DOHH2 (cell line): ENCODE measurements around the gene RAD52.

Experiments used
- H3F3A ChIP-seq: fragments of 200-600 bp; sonication (generic), shearing (Covaris generic); 2 replicates; pipeline ENCODE4 v1.6.0; 2016; ENCODE audit warnings: antibody characterized with exemption, mild to moderate bottlenecking; ENCODE audit not compliant: control insufficient read depth, insufficient read depth
- H3K27ac ChIP-seq: fragments of 200-600 bp; sonication (generic); 2 replicates; pipeline ENCODE4 v1.5.1; 2014; ENCODE audit warnings: low read depth, mild to moderate bottlenecking, low read length, moderate library complexity
- H3K27me3 ChIP-seq: fragments of 200-600 bp; sonication (generic); 2 replicates; pipeline ENCODE4 v1.6.1; 2014; ENCODE audit warnings: mild to moderate bottlenecking, low read length, mixed read lengths; ENCODE audit not compliant: control insufficient read depth
- H3K36me3 ChIP-seq: fragments of 200-600 bp; sonication (generic); 2 replicates; pipeline ENCODE4 v1.6.1; 2014; ENCODE audit warnings: mild to moderate bottlenecking, low read length, moderate library complexity, mixed read lengths; ENCODE audit not compliant: control insufficient read depth
- H3K4me1 ChIP-seq: fragments of 200-600 bp; sonication (generic); 2 replicates; pipeline ENCODE4 v1.6.1; 2014; ENCODE audit warnings: mild to moderate bottlenecking, low read length, mixed read lengths; ENCODE audit not compliant: control insufficient read depth
- H3K4me2 ChIP-seq: fragments of 200-600 bp; sonication (generic); 2 replicates; pipeline ENCODE4 v1.6.0; 2014; ENCODE audit warnings: mild to moderate bottlenecking, low read length, moderate library complexity
- H3K4me3 ChIP-seq: fragments of 200-600 bp; sonication (generic); 2 replicates; pipeline ENCODE4 v1.5.1; 2014; ENCODE audit warnings: mild to moderate bottlenecking, low read length, mixed read lengths
- H3K79me2 ChIP-seq: fragments of 200-600 bp; sonication (generic); 2 replicates; pipeline ENCODE4 v1.6.1; 2014; ENCODE audit warnings: mild to moderate bottlenecking, low read length, mixed read lengths; ENCODE audit not compliant: control insufficient read depth
- H3K9me2 ChIP-seq: fragments of 200-600 bp; sonication (generic); replicated peaks from 2 replicates; pipeline ENCODE4 v1.6.1; 2014; ENCODE audit warnings: mild to moderate bottlenecking, low read length, mixed read lengths; ENCODE audit not compliant: control insufficient read depth
- H3K9me3 ChIP-seq: fragments of 200-600 bp; sonication (generic); 2 replicates; pipeline ENCODE4 v1.6.1; 2014; ENCODE audit warnings: antibody characterized with exemption, low read length, mixed read lengths; ENCODE audit not compliant: control insufficient read depth, insufficient read depth
- H4K20me1 ChIP-seq: fragments of 200-600 bp; sonication (generic); 2 replicates; pipeline ENCODE4 v1.6.0; 2014; ENCODE audit warnings: low read depth, mild to moderate bottlenecking, antibody characterized with exemption, low read length, moderate library complexity; ENCODE audit not compliant: control insufficient read depth, insufficient read depth
- CTCF ChIP-seq: fragments of 200-600 bp; sonication (generic); IDR thresholded peaks from one replicate; pipeline ENCODE4 v1.5.1; 2014; ENCODE audit warnings: antibody characterized with exemption, mild to moderate bottlenecking, low read depth, low read length; ENCODE audit not compliant: poor library complexity, severe bottlenecking
- EZH2phosphoT487 ChIP-seq: fragments of 200-600 bp; sonication (generic); IDR thresholded peaks from 2 replicates; pipeline ENCODE4 v1.6.1; 2017; ENCODE audit warnings: borderline replicate concordance, mild to moderate bottlenecking, antibody characterized with exemption, low read length, moderate library complexity, mixed read lengths

RAD52 gene

GRCh38 chr12:954741-955140 is 5.2 kb upstream of the RAD52 start:
- TF ChIP-seq CTCF (no peak), EZH2phosphoT487 (no peak)
- Histone ChIP-seq H3K4me3 (no peak overlapping the region), H4K20me1 (no peaks in the 10 kb centered on the region), H3K27ac (no peak overlapping the region), H3F3A (peaks cover 21% of the 10 kb centered on the region), H3K4me2 (no peak overlapping the region), H3K27me3 (no peaks in the 10 kb centered on the region), H3K9me3 (no peaks in the 10 kb centered on the region), H3K9me2 (no peaks in the 10 kb centered on the region), H3K79me2 (no peaks in the 10 kb centered on the region), H3K36me3 (no peaks in the 10 kb centered on the region), H3K4me1 (peaks cover 32% of the 10 kb centered on the region)

DNA sequence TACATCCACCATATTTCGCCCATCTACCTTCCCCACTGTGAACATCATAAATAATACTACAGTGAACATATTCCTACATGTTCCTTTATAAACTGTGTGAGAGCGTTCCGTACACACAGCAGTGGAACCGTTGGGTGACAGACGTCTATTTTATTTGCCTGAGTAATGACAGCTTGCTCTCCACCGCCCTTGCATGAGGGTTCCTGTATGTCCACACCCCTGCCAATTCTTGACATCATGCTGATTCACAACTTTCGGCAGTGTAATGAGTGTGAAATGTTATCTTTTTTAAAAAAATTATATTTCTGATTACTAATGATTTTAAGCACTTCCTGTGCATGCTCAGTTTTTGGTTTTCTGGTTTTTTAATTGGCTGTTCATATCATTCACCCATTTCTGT is 4.3 kb upstream of the RAD52 start:
- no peak for TF ChIP-seq EZH2phosphoT487
- TF ChIP-seq CTCF: no peak
- H3K9me2 ChIP-seq: no peaks in the 10 kb centered on the region
- peaks cover 6% of the 10 kb centered on the region for H3K79me2 ChIP-seq
- no peak overlapping the region for H3K4me3 ChIP-seq
- H3K36me3 ChIP-seq: peaks cover 4% of the 10 kb centered on the region; the same call in 1 of the 2 replicates
- no peaks in the 10 kb centered on the region for H4K20me1 ChIP-seq
- H3K4me1 ChIP-seq: peaks cover 27% of the 10 kb centered on the region
- no peak overlapping the region for H3K27ac ChIP-seq
- H3K4me2 ChIP-seq: no peak overlapping the region
- H3K9me3 ChIP-seq: no peaks in the 10 kb centered on the region
- no peaks in the 10 kb centered on the region for H3K27me3 ChIP-seq
- peaks cover 16% of the 10 kb centered on the region for H3F3A ChIP-seq

- Histone ChIP-seq H3K4me1 (peaks cover 43% of the 10 kb centered on the region), H3K4me3 (no peak overlapping the region), H3K27ac (no peak overlapping the region), H4K20me1 (no peaks in the 10 kb centered on the region), H3K9me3 (no peaks in the 10 kb centered on the region), H3F3A (peaks cover 16% of the 10 kb centered on the region), H3K36me3 (peaks cover 10% of the 10 kb centered on the region), H3K9me2 (no peaks in the 10 kb centered on the region), H3K27me3 (no peaks in the 10 kb centered on the region), H3K4me2 (no peak overlapping the region), H3K79me2 (peaks cover 32% of the 10 kb centered on the region)
- TF ChIP-seq EZH2phosphoT487: no peak
- TF ChIP-seq CTCF: no peak
Observed at GRCh38 chr12:951176-951575, 1.7 kb upstream of the RAD52 start.
